Trophoblast cell (in vitro differentiated cells and primary cell): Measurements from ENCODE around the gene SLC36A2.
A peak's percentile ranks its signal among the peaks of the same experiment; 100 is the strongest.

Experiments used
- DNase-seq, 2 donors: peaks; one replicate each; pipeline ENCODE4 v3.0.0-alpha.2; 2016
- H2AFZ ChIP-seq: 2 replicates; pipeline ENCODE4 v1.6.1; 2013; ENCODE audit warnings: low read length, moderate library complexity, mild to moderate bottlenecking; ENCODE audit not compliant: insufficient read depth, poor library complexity
- H2AK5ac ChIP-seq: 2 replicates; pipeline ENCODE4 v1.6.1; 2013; ENCODE audit warnings: mild to moderate bottlenecking, low read length
- H2BK120ac ChIP-seq: 2 replicates; pipeline ENCODE4 v1.6.1; 2013; ENCODE audit warnings: low read length, mild to moderate bottlenecking, moderate library complexity; ENCODE audit not compliant: insufficient read depth, poor library complexity
- H2BK12ac ChIP-seq: 2 replicates; pipeline ENCODE4 v1.6.1; 2013; ENCODE audit warnings: mild to moderate bottlenecking, low read length, moderate library complexity
- H2BK5ac ChIP-seq: 2 replicates; pipeline ENCODE4 v1.6.1; 2013; ENCODE audit warnings: low read length, low read depth, moderate library complexity, mild to moderate bottlenecking; ENCODE audit not compliant: poor library complexity
- H3K14ac ChIP-seq: 2 replicates; pipeline ENCODE4 v1.6.1; 2013; ENCODE audit warnings: mild to moderate bottlenecking, low read length
- H3K18ac ChIP-seq: 2 replicates; pipeline ENCODE4 v1.6.1; 2013; ENCODE audit warnings: mild to moderate bottlenecking, low read length
- H3K23ac ChIP-seq: 2 replicates; pipeline ENCODE4 v1.6.1; 2013; ENCODE audit warnings: low read length
- H3K27ac ChIP-seq: 2 replicates; pipeline ENCODE4 v1.5.1; 2013; ENCODE audit warnings: low read depth, mild to moderate bottlenecking, inconsistent platforms, low read length, moderate library complexity
- H3K27me3 ChIP-seq: 2 replicates; pipeline ENCODE4 v1.6.1; 2013; ENCODE audit warnings: inconsistent platforms, mild to moderate bottlenecking, low read length, moderate library complexity; ENCODE audit not compliant: insufficient read depth
- H3K36me3 ChIP-seq, 2 experiments: 1 replicate in 1 of 2; 2 replicates in 1 of 2; pipeline ENCODE4 v1.6.1; 2013; ENCODE audit warnings: low read length in 2 of 2, mild to moderate bottlenecking in 2 of 2, moderate library complexity in 1 of 2; ENCODE audit not compliant: insufficient read depth in 2 of 2, control insufficient read depth in 1 of 2
- H3K4ac ChIP-seq: 2 replicates; pipeline ENCODE4 v1.6.1; 2013; ENCODE audit warnings: low read depth, mild to moderate bottlenecking, low read length, moderate library complexity
- H3K4me1 ChIP-seq, 2 experiments: 1 replicate in 1 of 2; 2 replicates in 1 of 2; pipeline ENCODE4 v1.6.1; 2013; ENCODE audit warnings: low read length in 2 of 2, mild to moderate bottlenecking in 2 of 2, moderate library complexity in 1 of 2; ENCODE audit not compliant: insufficient read depth in 2 of 2, control insufficient read depth in 1 of 2
- H3K4me2 ChIP-seq: 2 replicates; pipeline ENCODE4 v1.6.1; 2013; ENCODE audit warnings: inconsistent platforms, mild to moderate bottlenecking, low read length, moderate library complexity
- H3K4me3 ChIP-seq: 2 replicates; pipeline ENCODE4 v1.5.1; 2013; ENCODE audit warnings: mild to moderate bottlenecking, low read depth, low read length, inconsistent platforms
- H3K79me1 ChIP-seq: one replicate; pipeline ENCODE4 v1.6.1; 2013; ENCODE audit warnings: low read length
- H3K79me2 ChIP-seq: 2 replicates; pipeline ENCODE4 v1.6.1; 2013; ENCODE audit warnings: low read length, mild to moderate bottlenecking; ENCODE audit not compliant: control insufficient read depth, insufficient read depth, poor library complexity
- H3K9ac ChIP-seq: 2 replicates; pipeline ENCODE4 v1.6.1; 2013; ENCODE audit warnings: mild to moderate bottlenecking, low read length
- H3K9me3 ChIP-seq: 2 replicates; pipeline ENCODE4 v1.6.1; 2013; ENCODE audit warnings: low read depth, mild to moderate bottlenecking, control low read depth, inconsistent platforms, low read length; ENCODE audit not compliant: insufficient read depth
- H4K12ac ChIP-seq: 2 replicates; pipeline ENCODE4 v1.6.1; 2013; ENCODE audit warnings: low read depth, mild to moderate bottlenecking, low read length, moderate library complexity
- H4K8ac ChIP-seq: 2 replicates; pipeline ENCODE4 v1.6.1; 2013; ENCODE audit warnings: low read depth, mild to moderate bottlenecking, low read length, moderate library complexity
- H4K91ac ChIP-seq: one replicate; pipeline ENCODE4 v1.6.1; 2013; ENCODE audit warnings: low read depth, mild to moderate bottlenecking, low read length, moderate library complexity
- WGBS: extraction: QIAGEN DNeasy Blood & Tissue Kit; methylation state at CpG from one replicate; pipeline ENCODE4 v1.1.7; 2013; ENCODE audit warnings: missing lambda C conversion rate; ENCODE audit not compliant: insufficient read length, insufficient coverage; ENCODE audit errors: extremely low coverage; 5-methylcytosine and 5-hydroxymethylcytosine counted together

SLC36A2 gene

GRCh38 chr5:151296974-151297373 lies 50.4 kb downstream of the SLC36A2 start:
- no peak overlapping the region for H3K4me2 ChIP-seq
- whole genome bisulfite sequencing, result no CpG with 5 or more reads among the region's 2 CpGs

DNA sequence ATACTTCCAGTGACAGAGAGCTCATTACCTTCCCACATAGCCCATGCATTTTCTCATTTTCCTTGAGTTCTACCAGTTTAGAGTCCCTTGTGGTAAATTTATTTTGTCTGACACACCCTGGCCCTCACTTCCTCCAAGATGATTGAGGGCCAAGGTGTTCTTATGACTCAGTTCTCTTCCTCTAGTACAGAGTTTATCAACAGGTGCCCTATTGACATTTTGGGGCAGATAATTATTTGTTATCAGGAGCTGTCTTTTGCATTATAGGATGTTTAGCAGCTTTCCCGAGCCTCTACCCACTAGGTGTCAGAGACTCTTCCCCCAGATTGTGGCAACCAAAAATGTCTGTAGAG lies 50.9 kb downstream of the SLC36A2 start:
- Histone ChIP-seq H2BK120ac (no peak overlapping the region), H3K79me1 (no peaks in the 10 kb centered on the region), H4K91ac (no peak overlapping the region), H4K12ac (no peak overlapping the region), H2BK5ac (no peak overlapping the region), H3K36me3 (no peaks in the 10 kb centered on the region), H2AK5ac (no peak overlapping the region), H3K14ac (no peak overlapping the region), H3K18ac (no peak overlapping the region), H2BK12ac (no peak overlapping the region), H3K9me3 (no peaks in the 10 kb centered on the region), H3K4me3 (no peak overlapping the region), H3K27me3 (no peaks in the 10 kb centered on the region), H3K4ac (no peak overlapping the region), H3K4me1 (peaks cover 3 to 4% of the 10 kb centered on the region in 2 experiments), H3K79me2 (no peaks in the 10 kb centered on the region), H4K8ac (no peak overlapping the region), H3K9ac (no peak overlapping the region), H3K27ac (no peak overlapping the region), H3K4me2 (no peak overlapping the region), H2AFZ (no peak overlapping the region), H3K23ac (no peak overlapping the region)
- WGBS, result no CpG with 5 or more reads among the region's 1 CpG
- DNase-seq, result no peak

More at GRCh38 chr5:151296974-151297373, 50.4 kb downstream of the SLC36A2 start:
- Histone ChIP-seq H2AFZ (no peak overlapping the region), H3K18ac (no peak overlapping the region), H3K36me3 (no peaks in the 10 kb centered on the region), H3K23ac (no peak overlapping the region), H3K9ac (no peak overlapping the region), H3K14ac (no peak overlapping the region), H3K4ac (no peak overlapping the region), H3K79me2 (no peaks in the 10 kb centered on the region), H4K8ac (no peak overlapping the region), H3K4me1 (peaks cover 3 to 6% of the 10 kb centered on the region in 2 experiments), H2BK120ac (no peak overlapping the region), H3K27me3 (no peaks in the 10 kb centered on the region), H3K27ac (no peak overlapping the region), H3K9me3 (no peaks in the 10 kb centered on the region), H4K12ac (no peak overlapping the region), H2BK12ac (no peak overlapping the region), H2BK5ac (no peak overlapping the region), H3K4me3 (no peak overlapping the region), H4K91ac (no peak overlapping the region), H3K79me1 (no peaks in the 10 kb centered on the region), H2AK5ac (no peak overlapping the region)
- DNase-seq, result no peak

DNA sequence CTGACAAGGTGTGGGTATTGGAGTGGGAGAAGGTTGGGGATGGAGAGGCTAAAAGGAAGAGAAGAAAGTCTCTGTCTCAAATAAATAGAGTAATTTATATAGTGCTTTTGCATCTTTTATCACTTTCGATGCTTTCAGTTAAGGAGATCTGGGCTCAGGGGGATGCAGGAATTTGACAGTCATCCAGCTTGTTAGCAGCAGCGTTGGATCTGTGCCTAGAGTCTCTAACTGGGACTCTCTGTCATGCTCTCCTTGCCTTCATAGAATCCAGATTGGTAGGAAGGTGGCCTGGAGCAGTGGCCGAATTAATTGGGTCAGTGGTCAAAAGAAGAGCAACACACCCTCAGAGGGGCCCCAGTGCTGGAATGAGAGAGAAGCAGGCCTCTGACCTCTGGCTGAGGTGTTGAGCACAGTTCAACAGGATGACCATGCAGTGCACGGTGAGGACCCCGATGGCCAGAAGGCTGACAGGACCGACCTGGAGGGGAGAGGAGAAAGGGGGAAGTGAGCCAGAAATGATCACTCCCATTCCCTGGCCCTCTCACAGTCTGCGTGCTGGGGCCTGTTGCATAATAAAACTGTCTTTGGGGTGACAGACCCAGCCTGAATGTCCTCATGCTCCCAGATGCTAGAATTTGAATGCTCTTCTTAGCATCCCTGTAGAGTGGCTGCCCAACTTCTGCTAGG lies 51.4 kb downstream of the SLC36A2 start:
- H3K36me3 ChIP-seq, result no peaks in the 10 kb centered on the region
- no peak overlapping the region for H3K9ac ChIP-seq
- H2BK12ac ChIP-seq, result no peak overlapping the region
- no peak overlapping the region for H3K23ac ChIP-seq
- H2BK120ac ChIP-seq, result no peak overlapping the region
- H4K8ac ChIP-seq, result no peak overlapping the region
- H3K4me1 ChIP-seq, result no peaks in the 10 kb centered on the region
- no peak overlapping the region for H4K91ac ChIP-seq
- no peak overlapping the region for H2AFZ ChIP-seq
- DNase-seq, result no peak
- no peaks in the 10 kb centered on the region for H3K79me1 ChIP-seq
- no peak overlapping the region for H4K12ac ChIP-seq
- no peak overlapping the region for H3K27ac ChIP-seq
- no peak overlapping the region for H3K4me2 ChIP-seq
- H3K14ac ChIP-seq, result no peak overlapping the region
- no peaks in the 10 kb centered on the region for H3K79me2 ChIP-seq
- H2BK5ac ChIP-seq, result no peak overlapping the region
- no peaks in the 10 kb centered on the region for H3K9me3 ChIP-seq
- no peak overlapping the region for H3K18ac ChIP-seq
- H3K27me3 ChIP-seq, result no peaks in the 10 kb centered on the region
- H3K4ac ChIP-seq, result no peak overlapping the region
- WGBS, result no CpG with 5 or more reads among the region's 7 CpGs
- H3K4me3 ChIP-seq, result no peak overlapping the region
- no peak overlapping the region for H2AK5ac ChIP-seq

DNA sequence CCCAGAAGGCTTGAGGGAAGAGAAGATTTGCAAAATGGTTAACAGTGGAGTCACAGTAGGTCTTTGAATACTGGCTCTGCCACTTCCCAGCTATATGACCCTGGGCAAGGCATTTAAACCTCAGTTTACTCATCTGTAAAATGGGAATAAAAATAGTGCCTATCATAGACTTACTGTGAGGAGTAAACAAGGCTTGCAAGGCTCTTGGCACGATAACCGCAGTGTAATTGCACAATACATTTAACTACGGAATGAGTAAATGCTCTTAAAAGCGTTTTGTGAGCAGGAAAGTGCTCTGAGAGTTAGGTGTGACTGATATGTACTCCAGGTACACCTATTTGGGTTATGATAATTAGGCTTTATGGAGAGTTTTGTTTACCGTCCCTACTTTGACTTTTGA lies 52.2 kb downstream of the SLC36A2 start:
- H3K79me1 ChIP-seq, result no peaks in the 10 kb centered on the region
- no peak overlapping the region for H2BK120ac ChIP-seq
- H3K27me3 ChIP-seq, result no peaks in the 10 kb centered on the region
- no peak overlapping the region for H4K8ac ChIP-seq
- H3K4ac ChIP-seq, result no peak overlapping the region
- DNase-seq, result peak in 1 of 2 donors; percentile 29
- H2BK5ac ChIP-seq, result no peak overlapping the region
- H3K9ac ChIP-seq, result no peak overlapping the region
- H3K36me3 ChIP-seq, result no peaks in the 10 kb centered on the region
- no peak overlapping the region for H2BK12ac ChIP-seq
- WGBS, result no CpG with 5 or more reads among the region's 5 CpGs
- no peak overlapping the region for H4K12ac ChIP-seq
- H3K4me3 ChIP-seq, result no peak overlapping the region
- H2AFZ ChIP-seq, result no peak overlapping the region
- no peak overlapping the region for H4K91ac ChIP-seq
- no peak overlapping the region for H3K4me2 ChIP-seq
- H3K14ac ChIP-seq, result no peak overlapping the region
- H2AK5ac ChIP-seq, result no peak overlapping the region
- no peaks in the 10 kb centered on the region for H3K79me2 ChIP-seq
- H3K18ac ChIP-seq, result no peak overlapping the region
- H3K9me3 ChIP-seq, result no peaks in the 10 kb centered on the region
- no peak overlapping the region for H3K23ac ChIP-seq
- H3K4me1 ChIP-seq, result no peaks in the 10 kb centered on the region
- H3K27ac ChIP-seq, result no peak overlapping the region
